Suppressor macrophage treated with lipopolysaccharide for 4 hours (primary cell): Measurements from ENCODE around the gene YARS2.

Experiments used
- DNase-seq: peaks from one replicate; pipeline ENCODE4 v3.0.0-alpha.2; 2020

The YARS2 gene

GRCh38 chr12:32755654-32756475, at the start of gene YARS2:
Gene YARS2 (minus strand): TSS chr12:32755897. CDS start chr12:32755874, 23 bp downstream.
- peak; percentile 99 for DNase-seq

GRCh38 chr12:32804301-32804700, 48.6 kb upstream of the YARS2 start:
- no peak for DNase-seq

- no peak for DNase-seq
These were observed 45.7 kb upstream of the YARS2 start for GRCh38 chr12:32801269-32801980.

- no peak for DNase-seq
These were observed 38.6 kb upstream of the YARS2 start for GRCh38 chr12:32794281-32794680.

GRCh38 chr12:32789916-32790315, 34.2 kb upstream of the YARS2 start:
- no peak for DNase-seq

DNA sequence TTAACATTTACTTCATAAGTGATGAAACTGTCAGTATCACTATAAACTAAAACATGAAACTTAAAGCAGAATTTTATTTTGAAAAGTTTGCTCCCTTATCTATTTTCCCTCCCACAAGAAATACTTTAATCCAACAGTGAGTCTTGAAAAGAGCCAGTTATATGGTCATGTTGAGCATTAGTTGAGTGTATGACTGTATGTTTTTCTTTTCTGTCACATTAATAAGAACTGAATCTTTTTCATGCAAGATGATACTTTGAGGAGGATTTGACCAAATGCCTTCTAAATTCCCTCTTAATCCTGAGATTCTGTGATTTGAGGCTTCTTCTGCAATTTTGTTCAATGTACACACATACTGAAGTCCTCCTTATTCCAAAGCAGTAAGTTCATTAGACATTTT, 33.7 kb upstream of the YARS2 start:
- DNase-seq, result no peak

- no peak for DNase-seq
These were observed 32.7 kb upstream of the YARS2 start for GRCh38 chr12:32788405-32788804.

DNA sequence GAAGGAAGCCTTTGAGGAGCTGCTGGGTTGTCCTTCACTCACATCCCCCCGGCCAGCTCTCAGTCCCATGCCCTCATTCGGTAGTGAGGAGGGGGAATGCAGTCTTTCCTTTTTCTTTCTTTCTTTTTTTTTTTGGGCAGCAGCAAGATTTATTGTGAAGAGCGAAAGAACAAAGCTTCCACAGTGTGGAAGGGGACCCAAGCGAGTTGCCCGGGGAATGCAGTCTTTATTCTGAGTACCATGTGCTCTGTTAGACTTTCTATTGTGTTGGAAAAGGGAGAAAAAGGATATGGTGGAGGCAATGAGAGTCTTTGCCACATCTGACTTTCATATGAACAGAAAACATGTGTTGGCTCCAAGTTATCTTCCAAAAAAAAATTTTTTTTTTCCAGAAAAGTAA, 29.9 kb upstream of the YARS2 start:
- DNase-seq, result no peak

DNA sequence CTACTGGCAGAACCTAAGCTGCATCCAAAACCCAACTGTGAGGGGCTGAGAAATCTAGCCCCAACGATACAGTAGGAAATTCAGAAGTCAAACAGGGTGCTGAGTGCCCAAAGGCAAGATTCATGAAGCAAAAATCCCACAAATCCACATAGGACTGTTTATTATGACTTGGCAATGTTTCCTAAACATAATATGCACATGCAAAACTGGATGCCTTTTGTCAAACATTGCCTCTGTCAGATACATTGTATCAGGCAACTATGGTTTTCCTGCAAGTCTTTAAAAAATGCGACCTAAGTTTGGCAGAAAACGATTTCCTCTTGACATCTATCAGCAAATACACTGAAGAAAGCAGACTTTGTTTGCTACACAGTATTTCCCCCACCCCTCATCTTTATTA, 27.3 kb upstream of the YARS2 start:
- no peak for DNase-seq

DNA sequence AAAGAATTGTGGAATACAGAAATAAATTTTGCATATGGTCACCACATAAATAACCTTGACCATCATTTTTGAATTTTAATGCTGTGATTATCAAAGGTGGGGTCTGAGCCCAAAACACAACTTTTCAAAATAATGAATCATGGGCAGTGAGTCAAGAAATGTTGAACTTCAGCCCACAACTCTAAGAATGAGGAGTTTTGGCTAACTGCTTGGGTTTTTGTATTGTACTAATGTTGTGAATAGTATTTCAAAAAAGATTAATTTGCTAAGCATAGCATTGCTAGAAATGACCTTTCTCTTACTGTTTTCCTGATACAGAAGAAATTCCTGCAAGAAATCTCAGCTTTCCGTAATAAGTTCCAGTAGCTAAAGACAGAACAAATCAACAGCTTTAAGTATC, 24.4 kb upstream of the YARS2 start:
- DNase-seq, result no peak

- no peak for DNase-seq
These were observed 22.0 kb upstream of the YARS2 start for GRCh38 chr12:32777691-32778175.

DNA sequence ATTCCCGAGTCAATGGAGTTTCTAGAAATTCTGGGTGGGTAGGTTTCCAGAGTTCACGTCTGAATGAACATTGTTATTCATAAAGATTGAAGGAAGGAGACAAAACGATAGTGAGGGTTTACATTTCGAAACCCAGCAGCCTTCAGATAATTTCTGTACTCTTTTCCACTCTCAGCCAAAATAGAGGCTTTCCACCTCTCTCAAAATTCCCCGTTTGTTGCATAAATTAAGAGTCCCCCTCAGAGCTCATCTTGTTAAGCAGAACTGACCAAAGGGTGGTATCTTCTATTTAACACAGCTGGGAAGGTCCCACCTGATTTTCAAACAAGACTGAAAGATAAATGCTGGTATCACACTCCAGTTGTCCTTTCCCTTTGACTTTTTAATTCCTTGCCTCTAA, 21.5 kb upstream of the YARS2 start:
- DNase-seq, result no peak

- no peak for DNase-seq
These were observed 20.6 kb upstream of the YARS2 start for GRCh38 chr12:32776258-32776657.

- no peak for DNase-seq
These were observed 18.0 kb upstream of the YARS2 start for GRCh38 chr12:32773691-32774090.

- DNase-seq, result no peak
These were observed 14.4 kb upstream of the YARS2 start for GRCh38 chr12:32770141-32770540.

- no peak for DNase-seq
These were observed 12.8 kb upstream of the YARS2 start for GRCh38 chr12:32768518-32768917.

- no peak for DNase-seq
These were observed 10.2 kb upstream of the YARS2 start for GRCh38 chr12:32765906-32766305.

GRCh38 chr12:32761716-32762115, 6.0 kb upstream of the YARS2 start:
- DNase-seq, result peak; percentile 54

DNA sequence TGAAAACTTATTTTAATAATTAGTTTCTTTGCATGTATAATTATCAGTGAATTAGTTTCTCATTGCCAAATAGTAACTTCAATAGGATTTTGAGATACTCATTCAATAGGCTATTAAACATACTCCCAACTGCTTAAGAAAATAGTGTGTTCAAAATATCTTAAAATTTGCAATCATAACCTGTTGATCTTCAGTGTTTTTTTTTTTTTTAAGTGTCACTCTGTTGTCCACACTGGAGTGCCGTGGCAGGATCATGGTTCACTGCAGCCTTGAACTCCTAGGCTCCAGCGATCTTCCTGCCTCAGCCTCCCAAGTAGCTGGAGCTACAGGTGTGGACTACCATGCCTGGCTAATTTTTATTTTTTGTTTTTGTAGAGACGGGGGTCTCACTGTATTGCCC, 1.5 kb upstream of the YARS2 start:
- DNase-seq, result no peak

DNA sequence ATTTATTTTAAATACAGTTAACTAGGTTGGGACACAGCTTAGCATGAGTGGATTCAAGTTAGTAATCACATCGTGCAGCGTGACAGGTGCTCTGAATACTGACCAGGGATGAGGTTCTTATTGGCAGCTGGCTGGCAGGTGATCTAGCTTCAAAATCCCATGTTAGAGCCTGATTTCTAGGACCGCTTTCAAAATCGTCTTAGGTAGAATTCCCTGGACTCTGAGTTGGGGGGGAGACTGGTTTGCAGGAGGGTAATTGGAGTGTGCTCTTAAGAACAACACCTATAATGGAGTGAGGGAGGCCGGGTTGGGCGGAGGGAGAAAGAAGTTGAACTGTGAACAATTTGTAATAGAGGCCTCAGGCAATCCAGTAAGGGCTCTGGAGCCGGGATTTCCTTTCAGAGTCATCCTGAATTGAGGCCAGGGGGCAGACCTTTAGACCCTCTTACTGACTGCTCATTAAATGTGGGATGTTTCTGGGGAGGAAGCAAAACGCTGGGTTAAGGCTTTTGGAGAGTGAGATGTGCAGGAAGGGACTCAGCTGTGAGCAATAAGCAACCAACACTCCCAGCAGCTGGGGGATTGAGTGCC, 874 bp upstream of the YARS2 start:
- no peak for DNase-seq

DNA sequence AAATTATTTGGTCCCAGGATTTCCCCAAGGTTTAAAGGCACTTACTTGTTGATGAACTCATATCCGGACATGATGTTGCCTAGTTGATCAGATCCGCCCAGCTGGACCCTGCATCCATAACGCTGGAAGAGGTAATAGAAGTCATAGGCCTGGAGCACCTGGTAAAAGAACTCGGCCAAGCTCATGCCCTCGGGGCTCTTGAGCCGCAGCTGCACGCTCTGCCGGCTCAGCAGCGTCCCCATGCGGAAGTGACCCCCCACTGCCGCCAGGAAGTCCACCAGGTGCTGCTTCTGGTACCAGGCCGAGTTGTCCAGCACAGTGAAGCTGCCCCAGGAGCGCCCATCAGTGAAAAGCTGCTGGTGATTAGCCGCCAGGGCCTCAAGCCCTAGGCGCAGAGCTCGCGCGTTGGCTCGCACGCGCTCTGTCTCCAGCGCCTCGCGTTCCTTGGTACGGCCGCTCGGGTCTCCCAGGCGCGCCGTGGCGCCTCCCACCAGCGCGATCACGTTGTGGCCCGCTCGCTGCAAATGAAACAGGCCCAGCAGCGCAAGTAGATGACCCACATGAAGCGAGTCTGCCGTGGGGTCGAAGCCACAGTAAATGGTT, 545 bp downstream of the YARS2 start:
- DNase-seq, result peak; percentile 66

DNA sequence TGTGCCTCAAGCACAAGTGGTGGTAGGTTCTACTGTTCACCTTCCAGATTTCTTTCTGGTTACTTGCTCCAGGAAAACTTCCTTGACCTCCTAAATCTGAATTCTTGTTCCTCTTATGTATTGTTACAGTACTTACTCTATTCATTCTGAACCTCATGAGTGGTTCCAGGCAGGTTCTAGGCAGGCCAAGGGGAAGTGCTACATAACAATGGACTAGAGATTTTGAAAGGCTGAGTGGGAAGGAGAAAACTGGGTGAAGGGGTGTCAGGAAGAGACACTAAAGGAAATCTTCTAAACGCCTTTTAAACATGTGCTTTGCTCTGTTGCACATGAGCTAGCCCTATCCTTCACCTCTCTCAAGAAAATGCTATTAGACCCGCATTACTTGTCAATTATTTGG, 1.6 kb downstream of the YARS2 start:
- DNase-seq, result peak; percentile 22

- no peak for DNase-seq
These were observed 2.1 kb downstream of the YARS2 start for GRCh38 chr12:32753605-32754004.
